Measurements from ENCODE around the gene BPTF. TPM values are rescaled to one million over a fixed set of nuclear protein-coding genes. Genes with fewer than 3 reads are reported as not detected.

BPTF gene
- total and polyA plus RNA-seq, 2 donors (not counting 1 experiment from before 2014, with no cell fraction given): 71.9 to 390 TPM

DNA sequence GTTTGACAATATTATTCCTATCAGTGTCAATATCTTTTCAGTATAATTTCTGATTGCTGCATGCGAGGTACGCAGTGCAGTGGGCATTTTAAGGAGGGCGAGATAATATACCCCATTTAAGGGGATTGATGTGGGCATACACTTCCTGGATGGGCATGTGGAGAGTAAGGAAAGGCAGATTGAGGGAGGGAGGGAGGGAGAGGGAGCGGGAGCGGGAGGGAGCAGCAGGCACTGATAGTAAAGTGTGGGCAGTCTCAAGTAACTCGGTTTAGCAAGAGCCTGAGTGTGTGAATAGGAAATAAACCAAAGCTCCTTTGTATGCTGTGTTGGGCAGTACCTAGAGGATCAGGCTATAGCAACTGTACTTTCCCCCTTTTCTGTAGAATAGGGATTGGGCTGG is 5.1 kb downstream of the BPTF start:
- Histone ChIP-seq H3K4me2 (replicated peaks; ENCODE audit: low read depth, low read length, poor library complexity, severe bottlenecking) (no peak overlapping the region), H3K4me1 (ENCODE audit: control insufficient read depth in 2 of 2, insufficient read depth in 2 of 2, low read length in 2 of 2) (peaks cover 42 to 52% of the 10 kb centered on the region in 2 donors), H3K4me3 (ENCODE audit: control extremely low read depth in 1 of 5, extremely low read depth in 1 of 5, insufficient read depth in 1 of 5, low read depth in 2 of 5, low read length in 4 of 5) (no peak overlapping the region)

DNA sequence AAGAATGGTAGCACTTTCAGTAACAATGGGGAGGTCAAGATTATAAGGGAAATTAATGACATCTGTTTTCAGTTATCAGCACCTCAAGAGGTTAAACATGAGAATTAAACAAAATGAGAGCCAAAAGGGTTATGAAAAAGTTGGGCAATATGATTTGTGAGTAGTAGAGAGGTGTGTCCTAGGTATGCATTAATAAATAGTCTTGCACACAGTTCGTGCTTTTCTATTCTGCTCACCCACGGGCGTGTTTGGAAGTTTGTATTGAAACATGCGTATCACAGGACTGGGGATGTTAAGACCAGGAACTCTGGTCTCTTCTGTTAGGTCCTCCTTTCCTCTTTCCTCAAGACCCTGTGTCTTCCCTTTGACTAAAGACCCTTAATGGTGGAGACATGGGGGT is 6.0 kb downstream of the BPTF start:
- Histone ChIP-seq H3K27me3 (replicated peaks in 1 of 4; ENCODE audit: control extremely low read depth in 1 of 4, control insufficient read depth in 3 of 4, insufficient read depth in 4 of 4, low read length in 3 of 4) (no peaks in the 10 kb centered on the region), H4K20me1 (ENCODE audit: control insufficient read depth, insufficient read depth, low read length, poor library complexity, severe bottlenecking) (peaks cover 77% of the 10 kb centered on the region), H3K4me1 (ENCODE audit: control insufficient read depth in 2 of 2, insufficient read depth in 2 of 2, low read length in 2 of 2) (peaks cover 45 to 59% of the 10 kb centered on the region in 2 donors), H3K79me2 (ENCODE audit: control insufficient read depth, insufficient read depth, low read length) (peaks cover 100% of the 10 kb centered on the region), H3K9me3 (ENCODE audit: control extremely low read depth in 1 of 3, control insufficient read depth in 2 of 3, insufficient read depth in 1 of 3, low read length in 2 of 3) (no peaks in the 10 kb centered on the region), H3K27ac (ENCODE audit: low read length in 2 of 2) (no peak overlapping the region), H2AFZ (ENCODE audit: insufficient read depth, low read depth, low read length, poor library complexity, severe bottlenecking) (no peak overlapping the region), H3K4me3 (ENCODE audit: control extremely low read depth in 1 of 5, extremely low read depth in 1 of 5, insufficient read depth in 1 of 5, low read depth in 2 of 5, low read length in 4 of 5) (no peak overlapping the region), H3K36me3 (replicated peaks in 1 of 2; ENCODE audit: control extremely low read depth in 1 of 2, control insufficient read depth in 1 of 2, extremely low read depth in 1 of 2, insufficient read depth in 2 of 2, low read length in 1 of 2) (peaks cover 2 to 10% of the 10 kb centered on the region in 2 experiments), H3K9ac (ENCODE audit: low read length) (no peak overlapping the region), H3K4me2 (replicated peaks; ENCODE audit: low read depth, low read length, poor library complexity, severe bottlenecking) (no peak overlapping the region)
- H3K4me1 Mint-ChIP-seq: peaks cover 70% of the 10 kb centered on the region
- no peaks in the 10 kb centered on the region for H3K27me3 Mint-ChIP-seq
- no peak overlapping the region for H3K4me3 Mint-ChIP-seq
- no peak for ATAC-seq (ENCODE audit: low read depth)
- no peak for TF ChIP-seq EZH2 (IDR thresholded peaks at IDR 0.05; ENCODE audit: borderline replicate concordance, insufficient read depth, low read depth, low read length, poor library complexity, severe bottlenecking)
- TF ChIP-seq, protein P1, sequence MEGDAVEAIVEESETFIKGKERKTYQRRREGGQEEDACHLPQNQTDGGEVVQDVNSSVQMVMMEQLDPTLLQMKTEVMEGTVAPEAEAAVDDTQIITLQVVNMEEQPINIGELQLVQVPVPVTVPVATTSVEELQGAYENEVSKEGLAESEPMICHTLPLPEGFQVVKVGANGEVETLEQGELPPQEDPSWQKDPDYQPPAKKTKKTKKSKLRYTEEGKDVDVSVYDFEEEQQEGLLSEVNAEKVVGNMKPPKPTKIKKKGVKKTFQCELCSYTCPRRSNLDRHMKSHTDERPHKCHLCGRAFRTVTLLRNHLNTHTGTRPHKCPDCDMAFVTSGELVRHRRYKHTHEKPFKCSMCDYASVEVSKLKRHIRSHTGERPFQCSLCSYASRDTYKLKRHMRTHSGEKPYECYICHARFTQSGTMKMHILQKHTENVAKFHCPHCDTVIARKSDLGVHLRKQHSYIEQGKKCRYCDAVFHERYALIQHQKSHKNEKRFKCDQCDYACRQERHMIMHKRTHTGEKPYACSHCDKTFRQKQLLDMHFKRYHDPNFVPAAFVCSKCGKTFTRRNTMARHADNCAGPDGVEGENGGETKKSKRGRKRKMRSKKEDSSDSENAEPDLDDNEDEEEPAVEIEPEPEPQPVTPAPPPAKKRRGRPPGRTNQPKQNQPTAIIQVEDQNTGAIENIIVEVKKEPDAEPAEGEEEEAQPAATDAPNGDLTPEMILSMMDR (IDR thresholded peaks at IDR 0.05): no peak
- WGBS (ENCODE audit: insufficient coverage): no CpG with 5 or more reads among the region's 4 CpGs
- H3K9me3 Mint-ChIP-seq (ENCODE audit: insufficient read depth): no peaks in the 10 kb centered on the region
- no peak for DNase-seq
- intact Hi-C loops (cut with micrococcal nuclease): no loop called here
- no peak overlapping the region for H3K27ac Mint-ChIP-seq
- ChIA-PET POLR2A (no interaction called here), CTCF (no interaction called here)

More for the DNA sequence above, 5.1 kb downstream of the BPTF start:
- intact Hi-C loops (cut with micrococcal nuclease): no loop called here
- peaks cover 69% of the 10 kb centered on the region for H4K20me1 ChIP-seq (ENCODE audit: control insufficient read depth, insufficient read depth, low read length, poor library complexity, severe bottlenecking)
- ChIA-PET CTCF (interaction anchor here (0.5 to 1.1 kb wide), 2 partner anchors 31 to 51 kb away, joined by 3 read pairs; no protein-coding TSS in a partner anchor), POLR2A (no interaction called here)
- no peak overlapping the region for H3K9ac ChIP-seq (ENCODE audit: low read length)
- Mint-ChIP-seq H3K27me3 (no peaks in the 10 kb centered on the region), H3K9me3 (ENCODE audit: insufficient read depth) (no peaks in the 10 kb centered on the region), H3K4me3 (no peak overlapping the region), H3K27ac (no peak overlapping the region), H3K4me1 (peaks cover 65% of the 10 kb centered on the region)
- no peak for ATAC-seq (ENCODE audit: low read depth)
- no peaks in the 10 kb centered on the region for H3K27me3 ChIP-seq (replicated peaks in 1 of 4; ENCODE audit: control extremely low read depth in 1 of 4, control insufficient read depth in 3 of 4, insufficient read depth in 4 of 4, low read length in 3 of 4)
- H3K9me3 ChIP-seq (ENCODE audit: control extremely low read depth in 1 of 3, control insufficient read depth in 2 of 3, insufficient read depth in 1 of 3, low read length in 2 of 3): no peaks in the 10 kb centered on the region
- no peak overlapping the region for H2AFZ ChIP-seq (ENCODE audit: insufficient read depth, low read depth, low read length, poor library complexity, severe bottlenecking)
- no peak for DNase-seq
- peaks cover 95% of the 10 kb centered on the region for H3K79me2 ChIP-seq (ENCODE audit: control insufficient read depth, insufficient read depth, low read length)
- TF ChIP-seq, protein P1 (IDR thresholded peaks at IDR 0.05): no peak
- TF ChIP-seq EZH2 (IDR thresholded peaks at IDR 0.05; ENCODE audit: borderline replicate concordance, insufficient read depth, low read depth, low read length, poor library complexity, severe bottlenecking): no peak
- H3K36me3 ChIP-seq (replicated peaks in 1 of 2; ENCODE audit: control extremely low read depth in 1 of 2, control insufficient read depth in 1 of 2, extremely low read depth in 1 of 2, insufficient read depth in 2 of 2, low read length in 1 of 2): peaks cover 2 to 10% of the 10 kb centered on the region in 2 experiments
- 90% methylated on average over 6 of the region's 6 CpGs for WGBS (ENCODE audit: insufficient coverage)
- H3K27ac ChIP-seq (ENCODE audit: low read length in 2 of 2): no peak overlapping the region

All from B cell (primary cell).